Articular chondrocyte of knee joint (primary cell): ENCODE results near the gene STK17A. TPM values are rescaled to one million over a fixed set of nuclear protein-coding genes. Genes with fewer than 3 reads are reported as not detected.

Experiments used
- total RNA-seq: library from RNA; depleted of rRNA; stranded (reverse); fragments of >200 nt; gene quantifications from 2 replicates; pipeline ENCODE4 v1.2.3, GENCODE V29; 2012

Gene STK17A
- 87.5 and 160 TPM in 2 replicates for total RNA-seq

DNA sequence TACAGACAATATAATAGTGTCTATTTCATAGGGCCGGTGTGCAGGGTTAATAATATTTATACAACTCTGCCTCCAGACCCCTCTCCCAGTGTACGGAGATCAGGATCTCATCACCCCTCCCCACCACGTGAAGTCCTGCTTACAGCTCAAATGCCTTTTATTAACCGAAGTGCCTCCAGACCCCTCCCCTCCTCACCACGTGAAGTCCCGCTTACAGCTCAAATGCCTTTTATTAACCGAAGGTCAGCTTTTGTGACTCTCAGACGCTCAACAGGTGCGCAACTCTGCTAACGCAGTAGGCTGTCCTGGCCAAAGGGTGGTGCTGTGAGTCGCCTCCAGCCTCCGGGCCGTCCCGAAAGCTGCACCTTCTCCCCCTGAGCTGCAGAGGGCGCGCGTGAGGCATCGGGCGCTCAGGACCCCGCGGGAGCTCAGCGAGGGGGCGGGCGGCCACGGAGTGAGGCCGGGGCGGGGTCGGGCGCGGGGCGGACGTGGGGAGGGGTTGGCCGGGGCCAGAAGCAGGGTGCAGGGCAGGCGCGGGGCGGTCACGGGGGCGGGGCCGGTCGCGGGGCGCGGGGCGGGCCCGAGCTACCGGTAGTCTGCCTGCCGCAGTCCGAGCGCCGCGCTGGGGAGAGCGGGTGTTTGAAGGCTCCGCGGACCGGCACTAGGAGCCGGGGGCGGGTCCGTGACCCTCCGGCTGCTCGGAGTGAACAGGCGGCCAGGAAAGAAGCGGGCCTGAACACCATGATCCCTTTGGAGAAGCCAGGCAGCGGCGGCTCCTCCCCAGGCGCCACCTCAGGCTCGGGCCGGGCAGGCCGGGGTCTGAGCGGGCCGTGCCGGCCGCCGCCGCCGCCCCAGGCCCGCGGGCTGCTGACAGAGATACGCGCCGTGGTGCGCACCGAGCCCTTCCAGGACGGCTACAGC lies at the start of gene STK17A:
TSS of gene STK17A (plus strand) at position 606 of the 921 bp plus-strand sequence. CDS start at position 742, 136 bp downstream.

Other genes with a start within 250 kb of the STK17A start
- gene COA1, start 146.4 kb downstream of the STK17A start, total RNA-seq: 40.6 and 43.8 TPM in 2 replicates
- gene BLVRA, start 175.6 kb downstream of the STK17A start, total RNA-seq: 31.0 and 36.3 TPM in 2 replicates